SU-DHL-6 (cell line): Measurements from ENCODE around the gene PSME2.

Source experiments
- H2AFZ ChIP-seq: fragments of 200-600 bp; sonication (generic); 2 replicates; pipeline ENCODE4 v1.6.1; 2014; ENCODE audit warnings: low read depth, mild to moderate bottlenecking, moderate library complexity, mixed read lengths, antibody characterized with exemption, low read length; ENCODE audit not compliant: severe bottlenecking
- H3F3A ChIP-seq: fragments of 200-600 bp; shearing (Covaris generic); 2 replicates; pipeline ENCODE4 v1.6.0; 2016; ENCODE audit warnings: antibody characterized with exemption, mild to moderate bottlenecking; ENCODE audit not compliant: insufficient read depth
- H3K27ac ChIP-seq: fragments of 200-600 bp; sonication (generic); 2 replicates; pipeline ENCODE4 v1.5.1; 2016; ENCODE audit warnings: low read depth, mild to moderate bottlenecking, low read length, moderate library complexity, mixed read lengths
- H3K27me3 ChIP-seq: fragments of 200-600 bp; sonication (generic), shearing (Covaris generic); 2 replicates; pipeline ENCODE4 v1.6.0; 2014; ENCODE audit warnings: mild to moderate bottlenecking, low read length
- H3K36me3 ChIP-seq: fragments of 200-600 bp; sonication (generic); 2 replicates; pipeline ENCODE4 v1.6.1; 2014; ENCODE audit warnings: mild to moderate bottlenecking, low read length, mixed read lengths
- H3K4me2 ChIP-seq: fragments of 300-600, 200-600 bp; shearing (Covaris generic), sonication (generic); 2 replicates; pipeline ENCODE4 v1.6.0; 2014; ENCODE audit warnings: low read length, low read depth, mild to moderate bottlenecking; ENCODE audit not compliant: poor library complexity, severe bottlenecking
- H3K4me3 ChIP-seq: fragments of 200-600 bp; sonication (generic); 2 replicates; pipeline ENCODE4 v1.5.1; 2014; ENCODE audit warnings: antibody characterized with exemption, low read length, mild to moderate bottlenecking, mixed read lengths; ENCODE audit not compliant: insufficient read depth, poor library complexity, severe bottlenecking
- H3K79me2 ChIP-seq: fragments of 200-600 bp; sonication (generic); 2 replicates; pipeline ENCODE4 v1.6.1; 2014; ENCODE audit warnings: mild to moderate bottlenecking, low read length, moderate library complexity; ENCODE audit not compliant: insufficient read depth
- H3K9ac ChIP-seq: fragments of 200-600 bp; sonication (generic); 2 replicates; pipeline ENCODE4 v1.7.0; 2014; ENCODE audit warnings: mild to moderate bottlenecking, low read length
- H3K9me2 ChIP-seq: fragments of 200-600 bp; sonication (generic); replicated peaks from 2 replicates; pipeline ENCODE4 v1.6.1; 2014; ENCODE audit warnings: low read length; ENCODE audit not compliant: insufficient read depth
- H3K9me3 ChIP-seq: fragments of 200-600 bp; sonication (generic); 2 replicates; pipeline ENCODE4 v1.6.1; 2014; ENCODE audit warnings: low read length, mixed read lengths; ENCODE audit not compliant: insufficient read depth
- H4K20me1 ChIP-seq: fragments of 200-600 bp; sonication (generic); 2 replicates; pipeline ENCODE4 v1.6.1; 2014; ENCODE audit warnings: low read depth, mild to moderate bottlenecking, antibody characterized with exemption, low read length, moderate library complexity, mixed read lengths
- CTCF ChIP-seq: fragments of 200-600 bp; sonication (generic); IDR thresholded peaks from one replicate; pipeline ENCODE4 v1.5.1; 2017; ENCODE audit warnings: antibody characterized with exemption, mild to moderate bottlenecking, low read length, moderate library complexity; ENCODE audit not compliant: insufficient read depth, poor library complexity, severe bottlenecking
- EZH2phosphoT487 ChIP-seq: fragments of 200-600 bp; sonication (generic), shearing (Covaris generic); conservative IDR thresholded peaks from 2 replicates; pipeline ENCODE4 v1.6.1; 2018; ENCODE audit warnings: mild to moderate bottlenecking, antibody characterized with exemption, low read length, moderate library complexity, mixed read lengths

The PSME2 gene

GRCh38 chr14:24103451-24103850, 43.0 kb downstream of the PSME2 start:
- H3K4me2 ChIP-seq = no peak overlapping the region
- TF ChIP-seq CTCF = no peak
- TF ChIP-seq EZH2phosphoT487 = no peak
- H3F3A ChIP-seq = no peaks in the 10 kb centered on the region

GRCh38 chr14:24102357-24103048, 43.9 kb downstream of the PSME2 start:
- H4K20me1 ChIP-seq = no peaks in the 10 kb centered on the region
- TF ChIP-seq EZH2phosphoT487 (no peak), CTCF (no peak)
- peaks cover 4% of the 10 kb centered on the region; the same call in 1 of the 2 replicates for H3K36me3 ChIP-seq

More at GRCh38 chr14:24103451-24103850, 43.0 kb downstream of the PSME2 start:
- H3K9me3 ChIP-seq = no peaks in the 10 kb centered on the region
- H3K27me3 ChIP-seq = no peaks in the 10 kb centered on the region
- no peaks in the 10 kb centered on the region for H3K9me2 ChIP-seq
- peaks cover 4% of the 10 kb centered on the region; the same call in 1 of the 2 replicates for H3K36me3 ChIP-seq
- H3K9ac ChIP-seq = no peak overlapping the region
- H3K27ac ChIP-seq = no peak overlapping the region
- H3K79me2 ChIP-seq = no peaks in the 10 kb centered on the region
- H2AFZ ChIP-seq = no peak overlapping the region
- no peaks in the 10 kb centered on the region for H4K20me1 ChIP-seq
- no peak overlapping the region for H3K4me3 ChIP-seq

GRCh38 chr14:24100982-24101494, 45.4 kb downstream of the PSME2 start:
- H3K79me2 ChIP-seq = no peaks in the 10 kb centered on the region
- H3K9ac ChIP-seq = no peak overlapping the region
- H4K20me1 ChIP-seq = no peaks in the 10 kb centered on the region
- H3K9me3 ChIP-seq = no peaks in the 10 kb centered on the region
- no peaks in the 10 kb centered on the region for H3F3A ChIP-seq
- peaks cover 4% of the 10 kb centered on the region; the same call in 1 of the 2 replicates for H3K36me3 ChIP-seq
- no peak overlapping the region for H3K4me2 ChIP-seq
- no peak overlapping the region for H2AFZ ChIP-seq
- H3K27me3 ChIP-seq = no peaks in the 10 kb centered on the region
- no peak overlapping the region for H3K4me3 ChIP-seq
- no peaks in the 10 kb centered on the region for H3K9me2 ChIP-seq
- TF ChIP-seq EZH2phosphoT487 = no peak
- TF ChIP-seq CTCF = no peak
- no peak overlapping the region for H3K27ac ChIP-seq

More at GRCh38 chr14:24102357-24103048, 43.9 kb downstream of the PSME2 start:
- H3K27ac ChIP-seq = no peak overlapping the region
- H3F3A ChIP-seq = no peaks in the 10 kb centered on the region
- H3K4me3 ChIP-seq = no peak overlapping the region
- no peaks in the 10 kb centered on the region for H3K27me3 ChIP-seq
- H3K4me2 ChIP-seq = no peak overlapping the region
- H3K79me2 ChIP-seq = no peaks in the 10 kb centered on the region
- H3K9me3 ChIP-seq = no peaks in the 10 kb centered on the region
- H2AFZ ChIP-seq = no peak overlapping the region
- no peaks in the 10 kb centered on the region for H3K9me2 ChIP-seq
- H3K9ac ChIP-seq = no peak overlapping the region
